Liver (tissue), 9 donors: Measurements from ENCODE around the gene UMODL1. TPM values are rescaled to one million over a fixed set of nuclear protein-coding genes. Genes with fewer than 3 reads are reported as not detected.

Source experiments
- DNase-seq: peaks from one replicate; pipeline ENCODE4 v3.0.0-alpha.2; 2017; ENCODE audit warnings: low spot score
- H3K27ac ChIP-seq, 2 donors: one replicate each; pipeline ENCODE4 v1.7.0; 2013; ENCODE audit warnings: inconsistent platforms in 2 of 2, low read length in 2 of 2, control low read depth in 1 of 2, low read depth in 1 of 2, mild to moderate bottlenecking in 1 of 2
- H3K27me3 ChIP-seq, 4 donors: one replicate each; pipeline versions ENCODE4 v1.6.1 to v1.7.0; 2013; ENCODE audit warnings: low read length in 3 of 4, inconsistent platforms in 1 of 4, mild to moderate bottlenecking in 1 of 4, moderate library complexity in 1 of 4; ENCODE audit not compliant: control insufficient read depth in 4 of 4, insufficient read depth in 4 of 4
- H3K36me3 ChIP-seq, 4 donors: one replicate each; pipeline versions ENCODE4 v1.6.1 to v1.7.0; 2013; ENCODE audit warnings: low read length in 3 of 4, mild to moderate bottlenecking in 3 of 4, low read depth in 1 of 4, moderate library complexity in 1 of 4; ENCODE audit not compliant: control insufficient read depth in 4 of 4, insufficient read depth in 3 of 4
- H3K4me1 ChIP-seq, 4 donors: one replicate each; pipeline versions ENCODE4 v1.6.1 to v1.7.0; 2013; ENCODE audit warnings: low read length in 3 of 4, mild to moderate bottlenecking in 3 of 4, moderate library complexity in 1 of 4; ENCODE audit not compliant: control insufficient read depth in 4 of 4, insufficient read depth in 4 of 4
- H3K4me3 ChIP-seq, 3 donors: one replicate each; pipeline versions ENCODE4 v1.6.1 to v1.7.0; 2013; ENCODE audit warnings: low read length in 3 of 3, control low read depth in 1 of 3, low read depth in 1 of 3, mild to moderate bottlenecking in 1 of 3
- H3K9ac ChIP-seq, 2 donors: one replicate each; pipeline ENCODE4 v1.7.0; 2013; ENCODE audit warnings: low read length in 2 of 2, mild to moderate bottlenecking in 2 of 2, moderate library complexity in 2 of 2, control low read depth in 1 of 2, low read depth in 1 of 2
- H3K9me3 ChIP-seq, 4 donors: one replicate each; pipeline versions ENCODE4 v1.6.1 to v1.7.0; 2013; ENCODE audit warnings: low read length in 3 of 4; ENCODE audit not compliant: control insufficient read depth in 4 of 4
- EGR1 ChIP-seq, 2 donors: IDR thresholded peaks; 2 replicates each; pipeline ENCODE4 v1.6.1; 2016 to 2018; ENCODE audit warnings: antibody characterized with exemption in 2 of 2, low read depth in 2 of 2
- FOXA1 ChIP-seq: IDR thresholded peaks from 2 replicates; pipeline ENCODE4 v1.6.1; 2016; ENCODE audit warnings: antibody characterized with exemption
- GABPA ChIP-seq, 2 donors: IDR thresholded peaks in 1 of 2; conservative IDR thresholded peaks in 1 of 2; 2 replicates each; pipeline ENCODE4 v1.6.1; 2016; ENCODE audit warnings: antibody characterized with exemption in 2 of 2, mild to moderate bottlenecking in 1 of 2, moderate library complexity in 1 of 2
- HNF4A ChIP-seq, 2 donors: conservative IDR thresholded peaks; 2 replicates each; pipeline ENCODE4 v1.6.1; 2016; ENCODE audit warnings: antibody characterized with exemption in 2 of 2, mild to moderate bottlenecking in 2 of 2
- HNF4G ChIP-seq: IDR thresholded peaks from 2 replicates; pipeline ENCODE4 v1.6.1; 2016; ENCODE audit warnings: antibody characterized with exemption
- JUND ChIP-seq, 2 donors: IDR thresholded peaks; 2 replicates each; pipeline ENCODE4 v1.6.1; 2016; ENCODE audit warnings: antibody characterized with exemption in 2 of 2
- NR2F2 ChIP-seq: IDR thresholded peaks from 2 replicates; pipeline ENCODE4 v1.6.1; 2016; ENCODE audit warnings: antibody characterized with exemption
- RXRA ChIP-seq, 2 donors: IDR thresholded peaks; 2 replicates each; pipeline ENCODE4 v1.6.1; 2017 to 2018; ENCODE audit warnings: antibody characterized with exemption in 2 of 2, mild to moderate bottlenecking in 1 of 2
- SP1 ChIP-seq: IDR thresholded peaks from 2 replicates; pipeline ENCODE4 v1.6.1; 2018; ENCODE audit warnings: antibody characterized with exemption, mild to moderate bottlenecking
- TAF1 ChIP-seq: conservative IDR thresholded peaks from 2 replicates; pipeline ENCODE4 v1.6.1; 2016; ENCODE audit warnings: antibody characterized with exemption, mild to moderate bottlenecking
- YY1 ChIP-seq: IDR thresholded peaks from 2 replicates; pipeline ENCODE4 v1.6.1; 2016; ENCODE audit warnings: antibody characterized with exemption, mild to moderate bottlenecking
- WGBS: extraction: QIAGEN DNeasy Blood & Tissue Kit; methylation state at CpG from one replicate; pipeline ENCODE4 v1.1.7; 2013; 5-methylcytosine and 5-hydroxymethylcytosine counted together
- polyA plus RNA-seq, 2 donors: library from polyadenylated mRNA; stranded (reverse) in 1 of 2; unstranded in 1 of 2; fragments of 200-250 nt in 1 of 2; fragments of >200 nt in 1 of 2; fragmentation: Nextera tagmentation in 1 of 2; extraction: Ambion mirVana in 1 of 2; gene quantifications; one replicate each; pipeline versions ENCODE4 v1.2.1 to v1.2.3, GENCODE V29; 2013 to 2015
- total RNA-seq, 2 donors: library from RNA; depleted of rRNA; stranded (reverse); fragments of >200 nt; gene quantifications; one replicate each; pipeline ENCODE4 v1.2.3, GENCODE V29; 2014
- TF ChIP-seq, protein P1 (sequence below): IDR thresholded peaks from 2 replicates; pipeline ENCODE4 v1.6.1; 2016; ENCODE audit warnings: antibody characterized with exemption
- TF ChIP-seq, protein P2 (sequence below): IDR thresholded peaks from 2 replicates; pipeline ENCODE4 v1.6.1; 2016; ENCODE audit warnings: antibody characterized with exemption
- TF ChIP-seq, protein P3 (sequence below): IDR thresholded peaks from 2 replicates; pipeline ENCODE4 v1.6.1; 2016; ENCODE audit warnings: antibody characterized with exemption, mild to moderate bottlenecking
- TF ChIP-seq, protein P4 (sequence below): fragments of 150-350 bp; IDR thresholded peaks from 2 replicates; pipeline ENCODE4 v1.5.1; 2017; ENCODE audit warnings: improper control_type of control experiment, low read depth, low read length; ENCODE audit not compliant: missing input control
- donor health status: healthy.
- donor health status: healthy.
- donor health status: healthy.
- donor health status: healthy.
- donor health status: healthy.

UMODL1 gene
- total and polyA plus RNA-seq, 4 donors = 0.08 to 0.14 (median 0.08) TPM; not detected in 1

DNA sequence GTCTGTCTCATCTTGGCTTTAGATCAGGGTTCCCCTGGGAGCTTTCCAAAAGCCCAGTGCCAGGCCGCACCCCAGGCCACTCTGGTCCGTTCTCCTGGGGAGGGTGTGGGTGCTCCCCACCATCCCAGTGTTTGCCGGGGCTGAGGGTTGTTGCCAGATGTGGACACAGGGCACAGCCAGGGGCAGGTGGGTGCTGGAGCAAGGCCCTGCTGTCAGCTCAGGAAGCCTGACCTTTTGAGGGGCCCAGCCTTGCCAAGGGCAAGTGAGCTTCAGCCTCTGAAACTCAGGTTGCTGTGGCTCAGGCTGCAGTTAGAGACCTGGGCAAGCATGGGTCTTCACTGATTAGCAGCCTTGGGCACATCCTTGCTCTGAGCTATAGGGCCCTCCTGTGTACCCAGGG lies 38.1 kb upstream of the UMODL1 start (continued):
- TF ChIP-seq, protein P1, sequence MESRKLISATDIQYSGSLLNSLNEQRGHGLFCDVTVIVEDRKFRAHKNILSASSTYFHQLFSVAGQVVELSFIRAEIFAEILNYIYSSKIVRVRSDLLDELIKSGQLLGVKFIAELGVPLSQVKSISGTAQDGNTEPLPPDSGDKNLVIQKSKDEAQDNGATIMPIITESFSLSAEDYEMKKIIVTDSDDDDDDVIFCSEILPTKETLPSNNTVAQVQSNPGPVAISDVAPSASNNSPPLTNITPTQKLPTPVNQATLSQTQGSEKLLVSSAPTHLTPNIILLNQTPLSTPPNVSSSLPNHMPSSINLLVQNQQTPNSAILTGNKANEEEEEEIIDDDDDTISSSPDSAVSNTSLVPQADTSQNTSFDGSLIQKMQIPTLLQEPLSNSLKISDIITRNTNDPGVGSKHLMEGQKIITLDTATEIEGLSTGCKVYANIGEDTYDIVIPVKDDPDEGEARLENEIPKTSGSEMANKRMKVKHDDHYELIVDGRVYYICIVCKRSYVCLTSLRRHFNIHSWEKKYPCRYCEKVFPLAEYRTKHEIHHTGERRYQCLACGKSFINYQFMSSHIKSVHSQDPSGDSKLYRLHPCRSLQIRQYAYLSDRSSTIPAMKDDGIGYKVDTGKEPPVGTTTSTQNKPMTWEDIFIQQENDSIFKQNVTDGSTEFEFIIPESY = no peak
- TF ChIP-seq TAF1 = no peak
- TF ChIP-seq YY1 = no peak
- no peak for TF ChIP-seq GABPA (IDR thresholded peaks at IDR 0.05 in 1 of 2, conservative IDR thresholded peaks at IDR 0.05 in 1 of 2)
- no peak for TF ChIP-seq SP1
- TF ChIP-seq, protein P2, sequence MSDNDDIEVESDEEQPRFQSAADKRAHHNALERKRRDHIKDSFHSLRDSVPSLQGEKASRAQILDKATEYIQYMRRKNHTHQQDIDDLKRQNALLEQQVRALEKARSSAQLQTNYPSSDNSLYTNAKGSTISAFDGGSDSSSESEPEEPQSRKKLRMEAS = no peak
- TF ChIP-seq RXRA (IDR thresholded peaks at IDR 0.05) = no peak
- no peak for TF ChIP-seq FOXA1
- TF ChIP-seq HNF4G = no peak

DNA sequence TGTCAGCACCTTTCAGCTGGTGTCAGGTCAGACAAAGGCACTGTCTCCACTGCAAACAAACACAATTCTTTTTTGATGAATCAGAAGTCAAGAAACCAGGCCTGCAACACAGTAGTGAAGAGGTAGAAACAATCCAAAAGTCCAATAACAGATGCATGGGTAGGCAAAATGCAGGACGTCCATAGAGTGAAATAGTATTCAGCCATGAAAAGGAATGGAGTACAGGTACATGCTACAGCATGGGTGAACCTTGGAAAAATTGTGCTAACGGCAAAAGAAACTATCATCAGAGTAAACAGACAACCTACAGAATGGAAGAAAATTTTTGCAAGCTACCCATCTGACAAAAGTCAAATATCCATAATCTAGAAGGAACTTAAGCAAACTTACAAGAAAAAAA lies 34.8 kb upstream of the UMODL1 start:
- Histone ChIP-seq H3K4me3 (no peak overlapping the region), H3K27ac (no peak overlapping the region), H3K4me1 (peaks cover 9 to 24% (median 14%) of the 10 kb centered on the region in 4 donors), H3K36me3 (no peaks in the 10 kb centered on the region), H3K9me3 (no peaks in the 10 kb centered on the region), H3K27me3 (no peaks in the 10 kb centered on the region), H3K9ac (no peak overlapping the region)
- no peak for TF ChIP-seq EGR1 (IDR thresholded peaks at IDR 0.05; ENCODE audit: low read depth in 2 of 2)
- TF ChIP-seq JUND (IDR thresholded peaks at IDR 0.05) = no peak
- TF ChIP-seq, protein P3, sequence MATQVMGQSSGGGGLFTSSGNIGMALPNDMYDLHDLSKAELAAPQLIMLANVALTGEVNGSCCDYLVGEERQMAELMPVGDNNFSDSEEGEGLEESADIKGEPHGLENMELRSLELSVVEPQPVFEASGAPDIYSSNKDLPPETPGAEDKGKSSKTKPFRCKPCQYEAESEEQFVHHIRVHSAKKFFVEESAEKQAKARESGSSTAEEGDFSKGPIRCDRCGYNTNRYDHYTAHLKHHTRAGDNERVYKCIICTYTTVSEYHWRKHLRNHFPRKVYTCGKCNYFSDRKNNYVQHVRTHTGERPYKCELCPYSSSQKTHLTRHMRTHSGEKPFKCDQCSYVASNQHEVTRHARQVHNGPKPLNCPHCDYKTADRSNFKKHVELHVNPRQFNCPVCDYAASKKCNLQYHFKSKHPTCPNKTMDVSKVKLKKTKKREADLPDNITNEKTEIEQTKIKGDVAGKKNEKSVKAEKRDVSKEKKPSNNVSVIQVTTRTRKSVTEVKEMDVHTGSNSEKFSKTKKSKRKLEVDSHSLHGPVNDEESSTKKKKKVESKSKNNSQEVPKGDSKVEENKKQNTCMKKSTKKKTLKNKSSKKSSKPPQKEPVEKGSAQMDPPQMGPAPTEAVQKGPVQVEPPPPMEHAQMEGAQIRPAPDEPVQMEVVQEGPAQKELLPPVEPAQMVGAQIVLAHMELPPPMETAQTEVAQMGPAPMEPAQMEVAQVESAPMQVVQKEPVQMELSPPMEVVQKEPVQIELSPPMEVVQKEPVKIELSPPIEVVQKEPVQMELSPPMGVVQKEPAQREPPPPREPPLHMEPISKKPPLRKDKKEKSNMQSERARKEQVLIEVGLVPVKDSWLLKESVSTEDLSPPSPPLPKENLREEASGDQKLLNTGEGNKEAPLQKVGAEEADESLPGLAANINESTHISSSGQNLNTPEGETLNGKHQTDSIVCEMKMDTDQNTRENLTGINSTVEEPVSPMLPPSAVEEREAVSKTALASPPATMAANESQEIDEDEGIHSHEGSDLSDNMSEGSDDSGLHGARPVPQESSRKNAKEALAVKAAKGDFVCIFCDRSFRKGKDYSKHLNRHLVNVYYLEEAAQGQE = no peak
- TF ChIP-seq, protein P1 = no peak
- TF ChIP-seq GABPA (IDR thresholded peaks at IDR 0.05 in 1 of 2, conservative IDR thresholded peaks at IDR 0.05 in 1 of 2) = no peak
- no peak for TF ChIP-seq FOXA1
- no peak for TF ChIP-seq YY1
- TF ChIP-seq HNF4A (conservative IDR thresholded peaks at IDR 0.05) = no peak
- TF ChIP-seq, protein P2 = no peak
- no peak for TF ChIP-seq HNF4G
- TF ChIP-seq TAF1 = no peak
- TF ChIP-seq, protein P4, sequence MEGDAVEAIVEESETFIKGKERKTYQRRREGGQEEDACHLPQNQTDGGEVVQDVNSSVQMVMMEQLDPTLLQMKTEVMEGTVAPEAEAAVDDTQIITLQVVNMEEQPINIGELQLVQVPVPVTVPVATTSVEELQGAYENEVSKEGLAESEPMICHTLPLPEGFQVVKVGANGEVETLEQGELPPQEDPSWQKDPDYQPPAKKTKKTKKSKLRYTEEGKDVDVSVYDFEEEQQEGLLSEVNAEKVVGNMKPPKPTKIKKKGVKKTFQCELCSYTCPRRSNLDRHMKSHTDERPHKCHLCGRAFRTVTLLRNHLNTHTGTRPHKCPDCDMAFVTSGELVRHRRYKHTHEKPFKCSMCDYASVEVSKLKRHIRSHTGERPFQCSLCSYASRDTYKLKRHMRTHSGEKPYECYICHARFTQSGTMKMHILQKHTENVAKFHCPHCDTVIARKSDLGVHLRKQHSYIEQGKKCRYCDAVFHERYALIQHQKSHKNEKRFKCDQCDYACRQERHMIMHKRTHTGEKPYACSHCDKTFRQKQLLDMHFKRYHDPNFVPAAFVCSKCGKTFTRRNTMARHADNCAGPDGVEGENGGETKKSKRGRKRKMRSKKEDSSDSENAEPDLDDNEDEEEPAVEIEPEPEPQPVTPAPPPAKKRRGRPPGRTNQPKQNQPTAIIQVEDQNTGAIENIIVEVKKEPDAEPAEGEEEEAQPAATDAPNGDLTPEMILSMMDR = no peak
- TF ChIP-seq NR2F2 = no peak
- WGBS = 96% methylated on average over 2 of the region's 2 CpGs
- no peak for DNase-seq
